ENCODE measurements around the gene SMOC2. TPM values are rescaled to one million over a fixed set of nuclear protein-coding genes. Genes with fewer than 3 reads are reported as not detected.

The SMOC2 gene
- polyA plus RNA-seq, 1 donor (not counting 4 experiments of a cell fraction or from before 2014, with no cell fraction given): 1.1 TPM

DNA sequence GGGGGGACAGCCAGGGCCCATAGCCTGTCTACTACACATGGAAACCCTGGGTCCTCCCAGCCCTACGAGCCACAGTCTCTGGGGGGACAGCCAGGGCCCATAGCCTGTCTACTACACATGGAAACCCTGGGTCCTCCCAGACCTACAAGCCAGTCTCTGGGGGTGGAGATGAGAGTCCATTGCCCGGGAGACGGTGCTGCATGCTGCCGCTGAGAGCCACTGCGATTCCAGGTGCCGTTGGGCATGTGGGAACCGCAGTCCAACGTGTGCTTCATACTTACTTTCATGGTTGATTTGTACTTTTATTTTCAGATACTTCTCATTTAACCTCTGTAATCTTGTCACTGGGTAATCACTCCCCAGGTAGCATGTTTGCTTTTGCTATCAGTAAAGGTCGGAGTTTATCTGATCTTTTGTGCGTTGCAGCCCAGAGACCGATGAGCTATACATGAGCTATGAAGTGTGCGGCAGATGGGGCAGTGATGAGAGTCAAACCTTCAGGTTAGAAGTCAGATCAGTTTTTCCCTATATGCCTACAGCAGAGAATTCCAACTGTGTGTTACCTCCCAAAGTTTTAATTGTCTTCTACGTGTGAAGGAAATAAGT, 58.2 kb downstream of the SMOC2 start:
- Histone ChIP-seq H3K4me2 (ENCODE audit: control insufficient read depth, extremely low read depth, insufficient read depth, low read depth, low read length) (no peak overlapping the region), H3K79me2 (ENCODE audit: control insufficient read depth, insufficient read depth, low read length) (no peaks in the 10 kb centered on the region), H2AFZ (ENCODE audit: control insufficient read depth, low read length) (no peak overlapping the region), H3K4me1 (ENCODE audit: control insufficient read depth, extremely low read depth, insufficient read depth, low read length) (no peaks in the 10 kb centered on the region), H3K9me3 (ENCODE audit: control insufficient read depth, low read depth, low read length) (no peaks in the 10 kb centered on the region), H3K9me1 (ENCODE audit: control insufficient read depth, extremely low read depth, insufficient read depth, low read length) (no peaks in the 10 kb centered on the region), H3K9ac (ENCODE audit: control insufficient read depth, extremely low read depth, insufficient read depth, low read length) (no peak overlapping the region), H3K27me3 (ENCODE audit: control insufficient read depth, extremely low read depth, insufficient read depth, low read length) (no peaks in the 10 kb centered on the region), H3K27ac (ENCODE audit: control insufficient read depth, insufficient read depth, low read length) (no peak overlapping the region), H3K4me3 (ENCODE audit: control insufficient read depth in 2 of 3, extremely low read depth in 1 of 3, insufficient read depth in 2 of 3, low read depth in 1 of 3, low read length in 3 of 3) (no peak overlapping the region), H4K20me1 (ENCODE audit: control insufficient read depth, extremely low read depth, insufficient read depth, low read length) (no peaks in the 10 kb centered on the region), H3K36me3 (ENCODE audit: control insufficient read depth in 2 of 2, extremely low read depth in 1 of 2, insufficient read depth in 2 of 2, low read length in 2 of 2) (no peaks in the 10 kb centered on the region)
- DNase-seq (ENCODE audit: low read depth, low spot score) (no peak), FAIRE-seq (no peak)
- TF ChIP-seq CTCF (optimal IDR thresholded peaks at IDR 0.05 in 1 of 3, IDR thresholded peaks at IDR 0.05 in 1 of 3, conservative IDR thresholded peaks at IDR 0.05 in 1 of 3; ENCODE audit: extremely low read depth in 1 of 3, insufficient read depth in 2 of 3, low read length in 3 of 3): no peak
- dilution Hi-C loops (cut with MboI; ENCODE audit: extremely low pct_ligation_motif_present, low sequenced_read_pairs): no loop called here

GRCh38 chr6:168500519-168500918, 59.5 kb downstream of the SMOC2 start:
- DNase-seq (ENCODE audit: low read depth, low spot score) (no peak), FAIRE-seq (no peak)
- no peaks in the 10 kb centered on the region for H3K79me2 ChIP-seq (ENCODE audit: control insufficient read depth, insufficient read depth, low read length)
- no peak overlapping the region for H3K4me3 ChIP-seq (ENCODE audit: control insufficient read depth in 2 of 3, extremely low read depth in 1 of 3, insufficient read depth in 2 of 3, low read depth in 1 of 3, low read length in 3 of 3)
- H3K9me1 ChIP-seq (ENCODE audit: control insufficient read depth, extremely low read depth, insufficient read depth, low read length): no peaks in the 10 kb centered on the region
- H3K9ac ChIP-seq (ENCODE audit: control insufficient read depth, extremely low read depth, insufficient read depth, low read length): no peak overlapping the region
- no peaks in the 10 kb centered on the region for H3K27me3 ChIP-seq (ENCODE audit: control insufficient read depth, extremely low read depth, insufficient read depth, low read length)
- H3K4me2 ChIP-seq (ENCODE audit: control insufficient read depth, extremely low read depth, insufficient read depth, low read depth, low read length): no peak overlapping the region
- H3K4me1 ChIP-seq (ENCODE audit: control insufficient read depth, extremely low read depth, insufficient read depth, low read length): no peaks in the 10 kb centered on the region
- H3K36me3 ChIP-seq (ENCODE audit: control insufficient read depth in 2 of 2, extremely low read depth in 1 of 2, insufficient read depth in 2 of 2, low read length in 2 of 2): no peaks in the 10 kb centered on the region
- H2AFZ ChIP-seq (ENCODE audit: control insufficient read depth, low read length): no peak overlapping the region
- dilution Hi-C loops (cut with MboI; ENCODE audit: extremely low pct_ligation_motif_present, low sequenced_read_pairs): no loop called here
- no peaks in the 10 kb centered on the region for H4K20me1 ChIP-seq (ENCODE audit: control insufficient read depth, extremely low read depth, insufficient read depth, low read length)
- TF ChIP-seq CTCF (optimal IDR thresholded peaks at IDR 0.05 in 1 of 3, IDR thresholded peaks at IDR 0.05 in 1 of 3, conservative IDR thresholded peaks at IDR 0.05 in 1 of 3; ENCODE audit: extremely low read depth in 1 of 3, insufficient read depth in 2 of 3, low read length in 3 of 3) (no peak), EZH2 (IDR thresholded peaks at IDR 0.05; ENCODE audit: low read length) (no peak)
- H3K27ac ChIP-seq (ENCODE audit: control insufficient read depth, insufficient read depth, low read length): no peak overlapping the region
- no peaks in the 10 kb centered on the region for H3K9me3 ChIP-seq (ENCODE audit: control insufficient read depth, low read depth, low read length)
